ENCODE results near the gene PEPD.
A peak's percentile ranks its signal among the peaks of the same experiment; 100 is the strongest.
"Not testable (repeated sequence)": the region's sequence is repeated elsewhere in the genome, so short reads cannot be mapped to it uniquely, and the experiment has no call there.

The PEPD gene

GRCh38 chr19:33521480-33522370 is at the start of gene PEPD:
PEPD (minus strand) TSS chr19:33521791; CDS start chr19:33521760, 31 bp downstream.
- peak; percentile 61 for DNase-seq (ENCODE audit: low read depth)

- DNase-seq (ENCODE audit: low read depth): no peak
Observed at GRCh38 chr19:33569821-33570220, 48.2 kb upstream of the PEPD start.

- DNase-seq (ENCODE audit: low read depth): no peak
Observed at GRCh38 chr19:33568706-33569105, 47.1 kb upstream of the PEPD start.

GRCh38 chr19:33564836-33565338 is 43.3 kb upstream of the PEPD start:
- no peak for DNase-seq (ENCODE audit: low read depth)

GRCh38 chr19:33562636-33563035 is 41.0 kb upstream of the PEPD start:
- no peak for DNase-seq (ENCODE audit: low read depth)

GRCh38 chr19:33561666-33562065 is 40.1 kb upstream of the PEPD start:
- not testable (repeated sequence) for DNase-seq (ENCODE audit: low read depth)

GRCh38 chr19:33561261-33561660 is 39.7 kb upstream of the PEPD start:
- no peak for DNase-seq (ENCODE audit: low read depth)

GRCh38 chr19:33559996-33560395 is 38.4 kb upstream of the PEPD start:
- no peak for DNase-seq (ENCODE audit: low read depth)

- no peak for DNase-seq (ENCODE audit: low read depth)
Observed at GRCh38 chr19:33558856-33559255, 37.3 kb upstream of the PEPD start.

- DNase-seq (ENCODE audit: low read depth): no peak
Observed at GRCh38 chr19:33558151-33558550, 36.6 kb upstream of the PEPD start.

GRCh38 chr19:33557720-33558119 is 36.1 kb upstream of the PEPD start:
- DNase-seq (ENCODE audit: low read depth): no peak

- DNase-seq (ENCODE audit: low read depth): no peak
Observed at GRCh38 chr19:33557196-33557595, 35.6 kb upstream of the PEPD start.

- no peak for DNase-seq (ENCODE audit: low read depth)
Observed at GRCh38 chr19:33556261-33556660, 34.7 kb upstream of the PEPD start.

- not testable (repeated sequence) for DNase-seq (ENCODE audit: low read depth)
Observed at GRCh38 chr19:33555726-33556125, 34.1 kb upstream of the PEPD start.

GRCh38 chr19:33554821-33555220 is 33.2 kb upstream of the PEPD start:
- no peak for DNase-seq (ENCODE audit: low read depth)

- no peak for DNase-seq (ENCODE audit: low read depth)
Observed at GRCh38 chr19:33554391-33554790, 32.8 kb upstream of the PEPD start.

GRCh38 chr19:33553530-33554310 is 32.1 kb upstream of the PEPD start:
- DNase-seq (ENCODE audit: low read depth): no peak

- DNase-seq (ENCODE audit: low read depth): no peak
Observed at GRCh38 chr19:33552928-33553279, 31.3 kb upstream of the PEPD start.

- no peak for DNase-seq (ENCODE audit: low read depth)
Observed at GRCh38 chr19:33552191-33552927, 30.8 kb upstream of the PEPD start.

- no peak for DNase-seq (ENCODE audit: low read depth)
Observed at GRCh38 chr19:33551676-33552075, 30.1 kb upstream of the PEPD start.

GRCh38 chr19:33550768-33551167 is 29.2 kb upstream of the PEPD start:
- no peak for DNase-seq (ENCODE audit: low read depth)

GRCh38 chr19:33547676-33548075 is 26.1 kb upstream of the PEPD start:
- DNase-seq (ENCODE audit: low read depth): no peak

Data from stimulated activated CD8-positive, alpha-beta memory T cell treated with anti-CD3 and anti-CD28 coated beads, Interleukin-15, amount 100 ng/mL, for 1 hour (primary cell).